ENCODE measurements around the gene TUT1.
A peak's percentile ranks its signal among the peaks of the same experiment; 100 is the strongest.

TUT1 gene

DNA sequence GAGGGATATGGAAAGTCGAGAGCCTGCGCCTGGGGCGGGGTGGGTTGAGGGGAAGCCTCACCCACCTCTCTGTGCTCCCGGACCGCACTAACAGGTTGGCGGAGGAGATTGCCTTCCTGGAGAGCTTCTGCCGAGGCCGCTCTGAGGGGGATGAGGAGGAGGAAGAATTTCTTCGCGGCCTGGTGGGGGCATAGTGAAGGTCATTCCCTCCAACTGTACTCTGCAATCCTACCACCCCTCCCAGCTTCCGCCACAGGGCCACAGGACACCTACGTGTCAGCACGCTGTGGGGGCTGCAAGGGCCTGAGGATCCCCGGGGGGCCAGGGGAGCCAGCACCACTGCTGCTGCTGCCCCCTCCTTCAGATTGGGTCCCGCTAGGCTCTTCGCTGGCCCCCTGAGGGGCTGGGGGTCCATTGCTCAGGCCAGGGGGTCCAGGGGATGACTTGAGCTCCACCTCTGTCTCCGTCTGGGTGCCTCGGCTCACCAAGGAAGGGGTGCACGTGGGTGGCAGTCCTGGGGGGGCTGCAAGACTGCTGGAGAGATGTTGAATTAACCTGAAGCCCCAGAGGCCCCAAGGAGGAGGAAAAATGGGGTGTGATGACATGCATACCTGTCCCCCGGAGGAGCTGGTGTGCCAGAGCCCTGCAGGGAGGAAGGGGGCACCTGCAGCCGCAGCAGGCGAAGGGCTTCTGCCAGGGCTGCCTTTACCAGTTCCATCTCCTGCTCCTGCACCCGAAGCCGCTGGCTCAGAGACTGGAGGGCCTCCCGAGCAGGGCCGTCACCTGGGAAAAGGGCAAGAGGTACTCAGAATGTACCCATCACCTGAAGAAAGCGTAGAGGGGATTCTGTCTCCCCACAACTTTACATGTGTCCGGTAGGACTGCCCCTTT is 19.7 kb upstream of the TUT1 start:
- Mint-ChIP-seq H3K4me3 (peak overlapping the region; percentile 99), H3K36me3 (peaks cover 4% of the 10 kb centered on the region), H3K27ac (peak overlapping the region; percentile 99), H3K27me3 (no peaks in the 10 kb centered on the region), H3K9me3 (ENCODE audit: low read depth) (no peaks in the 10 kb centered on the region), H3K4me1 (ENCODE audit: low read depth) (peaks cover 53% of the 10 kb centered on the region)

DNA sequence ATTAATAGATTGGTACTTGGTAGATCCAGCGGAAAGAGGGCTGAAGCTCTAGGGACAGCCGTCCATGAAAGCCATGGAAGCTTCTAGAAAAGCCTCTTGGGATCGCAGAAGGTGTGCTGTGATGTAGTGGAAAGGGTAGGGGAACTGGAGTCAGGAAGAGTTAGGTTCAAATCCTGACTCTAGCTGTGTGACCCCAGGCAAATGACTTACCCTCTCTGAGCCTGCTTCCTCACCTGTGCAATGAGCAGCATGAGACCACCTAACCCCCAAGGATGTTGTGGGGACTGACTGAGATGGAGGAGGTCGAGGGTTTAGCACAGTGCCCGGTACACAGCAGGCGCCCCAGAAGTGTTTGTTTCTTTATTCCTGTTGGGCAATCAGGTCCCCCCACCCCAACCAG is 19.1 kb upstream of the TUT1 start:
- peak overlapping the region; percentile 80 for H3K4me3 Mint-ChIP-seq
- H3K27me3 Mint-ChIP-seq, result no peaks in the 10 kb centered on the region
- peak overlapping the region; percentile 99 for H3K27ac Mint-ChIP-seq
- H3K9me3 Mint-ChIP-seq (ENCODE audit: low read depth), result no peaks in the 10 kb centered on the region
- H3K36me3 Mint-ChIP-seq, result peaks cover 4% of the 10 kb centered on the region
- H3K4me1 Mint-ChIP-seq (ENCODE audit: low read depth), result peaks cover 53% of the 10 kb centered on the region

GRCh38 chr11:62608776-62609175 is 17.5 kb upstream of the TUT1 start:
- H3K27me3 Mint-ChIP-seq, result no peaks in the 10 kb centered on the region
- peak overlapping the region; percentile 46 for H3K27ac Mint-ChIP-seq
- H3K36me3 Mint-ChIP-seq, result peaks cover 2% of the 10 kb centered on the region
- peaks cover 46% of the 10 kb centered on the region for H3K4me1 Mint-ChIP-seq (ENCODE audit: low read depth)
- peak overlapping the region; percentile 46 for H3K4me3 Mint-ChIP-seq
- no peaks in the 10 kb centered on the region for H3K9me3 Mint-ChIP-seq (ENCODE audit: low read depth)

- Mint-ChIP-seq H3K27ac (no peak overlapping the region), H3K4me1 (ENCODE audit: low read depth) (peaks cover 51% of the 10 kb centered on the region), H3K27me3 (no peaks in the 10 kb centered on the region), H3K36me3 (peaks cover 5% of the 10 kb centered on the region), H3K9me3 (ENCODE audit: low read depth) (no peaks in the 10 kb centered on the region), H3K4me3 (no peak overlapping the region)
Measured at GRCh38 chr11:62607714-62608113, 16.4 kb upstream of the TUT1 start.

- no peaks in the 10 kb centered on the region for H3K27me3 Mint-ChIP-seq
- peaks cover 50% of the 10 kb centered on the region for H3K4me1 Mint-ChIP-seq (ENCODE audit: low read depth)
- H3K4me3 Mint-ChIP-seq, result no peak overlapping the region
- no peak overlapping the region for H3K27ac Mint-ChIP-seq
- no peaks in the 10 kb centered on the region for H3K9me3 Mint-ChIP-seq (ENCODE audit: low read depth)
- peaks cover 9% of the 10 kb centered on the region for H3K36me3 Mint-ChIP-seq
Measured at GRCh38 chr11:62605902-62606301, 14.6 kb upstream of the TUT1 start.

DNA sequence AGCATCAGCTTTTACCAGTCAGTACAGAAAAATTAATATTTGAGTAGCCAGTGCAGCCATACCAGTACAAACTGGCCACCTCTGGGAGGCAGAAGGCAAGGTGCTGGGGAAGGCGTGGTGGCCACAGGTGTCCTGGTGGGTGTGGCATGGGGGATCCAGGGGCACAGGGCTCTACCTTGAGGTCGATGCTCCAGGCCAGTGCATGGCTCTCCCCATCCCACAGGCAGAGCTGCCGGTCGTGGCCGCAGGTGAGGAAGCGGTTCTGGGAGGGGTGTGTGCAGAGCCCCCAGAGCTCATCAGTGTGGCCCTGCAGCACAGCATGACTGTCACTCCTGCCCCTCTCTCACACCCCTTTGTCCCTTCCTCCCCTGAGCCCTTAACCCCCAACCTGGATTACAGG is 14.1 kb upstream of the TUT1 start:
- H3K27me3 Mint-ChIP-seq, result no peaks in the 10 kb centered on the region
- no peak overlapping the region for H3K4me3 Mint-ChIP-seq
- peaks cover 10% of the 10 kb centered on the region for H3K36me3 Mint-ChIP-seq
- H3K9me3 Mint-ChIP-seq (ENCODE audit: low read depth), result no peaks in the 10 kb centered on the region
- H3K4me1 Mint-ChIP-seq (ENCODE audit: low read depth), result peaks cover 49% of the 10 kb centered on the region
- no peak overlapping the region for H3K27ac Mint-ChIP-seq

- H3K9me3 Mint-ChIP-seq (ENCODE audit: low read depth), result no peaks in the 10 kb centered on the region
- peaks cover 19% of the 10 kb centered on the region for H3K36me3 Mint-ChIP-seq
- H3K4me3 Mint-ChIP-seq, result no peak overlapping the region
- H3K27me3 Mint-ChIP-seq, result no peaks in the 10 kb centered on the region
- H3K4me1 Mint-ChIP-seq (ENCODE audit: low read depth), result peaks cover 50% of the 10 kb centered on the region
- no peak overlapping the region for H3K27ac Mint-ChIP-seq
Measured at GRCh38 chr11:62604460-62605120, 13.3 kb upstream of the TUT1 start.

DNA sequence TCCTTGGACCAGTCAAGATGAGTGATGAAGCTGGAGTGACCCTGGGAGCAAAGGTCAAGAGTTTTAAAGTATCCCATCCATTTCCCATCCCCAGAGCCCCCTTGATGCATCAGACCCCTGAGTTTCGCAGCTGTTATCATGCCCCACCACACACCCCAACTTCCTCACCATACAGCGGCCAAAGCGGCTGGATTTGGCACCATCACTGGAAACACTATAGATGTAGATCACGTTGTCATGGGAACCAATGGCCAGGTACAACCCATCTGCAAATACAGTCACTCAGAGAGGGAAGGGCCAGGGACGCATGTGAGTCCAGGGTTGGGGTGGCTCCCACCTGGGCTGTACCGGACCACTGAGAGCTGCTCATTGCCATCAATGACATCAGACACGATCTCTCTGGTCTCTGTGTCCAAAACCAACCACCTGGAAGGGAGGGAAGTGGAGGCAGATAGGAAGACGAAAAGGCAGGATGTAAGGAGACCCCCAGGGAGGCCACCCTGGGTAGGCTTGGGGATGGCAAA is 12.5 kb upstream of the TUT1 start:
- Mint-ChIP-seq H3K27ac (peak overlapping the region; percentile 41), H3K4me1 (ENCODE audit: low read depth) (peaks cover 51% of the 10 kb centered on the region), H3K27me3 (no peaks in the 10 kb centered on the region), H3K4me3 (peak overlapping the region; percentile 66), H3K9me3 (ENCODE audit: low read depth) (no peaks in the 10 kb centered on the region), H3K36me3 (peaks cover 22% of the 10 kb centered on the region)

DNA sequence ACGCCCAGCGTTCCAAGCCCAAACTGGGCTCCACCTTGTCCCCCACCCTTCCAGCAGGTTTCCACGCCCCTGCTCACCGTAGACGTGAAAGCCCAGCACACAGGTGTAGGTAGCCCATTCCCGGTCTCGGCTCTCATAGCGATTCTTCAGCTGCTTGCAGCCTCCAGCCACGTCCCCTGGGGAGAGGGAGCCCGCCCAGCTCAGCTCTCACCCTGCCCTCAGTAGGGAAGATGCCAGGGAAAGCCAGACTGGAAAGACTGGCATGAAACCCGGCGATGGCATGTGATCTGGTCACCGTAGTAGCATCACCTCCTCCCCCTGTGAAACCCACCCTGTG is 11.7 kb upstream of the TUT1 start:
- Mint-ChIP-seq H3K9me3 (ENCODE audit: low read depth) (no peaks in the 10 kb centered on the region), H3K27ac (no peak overlapping the region), H3K27me3 (no peaks in the 10 kb centered on the region), H3K36me3 (peaks cover 23% of the 10 kb centered on the region), H3K4me3 (peak overlapping the region; percentile 66), H3K4me1 (ENCODE audit: low read depth) (peaks cover 54% of the 10 kb centered on the region)

DNA sequence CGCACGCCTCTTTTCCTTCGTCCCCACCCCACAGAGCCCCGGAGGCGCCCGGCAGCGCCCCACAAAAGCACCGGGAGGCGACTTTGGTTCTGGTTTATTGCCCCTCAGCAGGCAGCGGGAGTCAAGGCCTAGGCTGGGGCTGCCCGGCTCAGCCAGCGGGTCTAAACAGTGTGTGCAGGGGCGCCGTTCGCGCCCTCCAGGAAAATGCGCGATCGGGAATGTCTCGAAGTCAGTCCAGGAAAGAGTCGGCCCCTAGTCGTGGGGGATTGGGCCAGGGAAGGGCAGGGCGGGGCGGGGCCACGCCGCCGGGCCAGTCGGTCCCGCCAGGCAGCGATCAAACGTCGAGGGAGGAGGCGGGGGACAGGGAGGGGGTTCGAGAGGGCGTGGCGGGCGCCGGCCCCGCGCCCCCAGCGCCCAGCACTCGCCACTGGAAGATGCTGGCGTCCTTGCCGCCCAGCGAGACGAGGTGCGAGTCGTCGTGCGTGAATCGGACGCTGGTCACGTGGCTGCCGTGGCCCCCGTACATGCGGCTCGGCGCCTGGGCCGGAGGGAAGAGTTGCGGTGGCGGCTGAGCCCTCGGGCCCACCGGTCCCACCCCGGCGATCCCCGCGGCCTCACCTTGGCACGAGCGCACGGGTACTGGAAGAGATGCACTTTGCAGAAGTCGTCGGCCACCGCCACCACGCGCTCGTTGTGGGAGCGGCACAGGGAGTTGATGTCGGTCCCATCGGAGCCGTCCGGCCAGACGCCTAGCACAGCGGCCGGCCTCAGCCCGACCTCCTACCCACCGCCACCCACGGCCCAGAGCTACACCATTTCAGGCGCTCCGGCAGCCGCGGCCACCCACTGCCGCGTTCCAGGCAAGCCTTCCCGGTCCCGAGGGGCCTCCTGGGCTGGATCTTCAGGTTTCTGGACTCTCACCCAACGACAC is 11.1 kb upstream of the TUT1 start:
- Mint-ChIP-seq H3K27me3 (no peaks in the 10 kb centered on the region), H3K4me1 (ENCODE audit: low read depth) (peaks cover 53% of the 10 kb centered on the region), H3K36me3 (peaks cover 27% of the 10 kb centered on the region)

GRCh38 chr11:62601372-62602140 is 10.2 kb upstream of the TUT1 start, which contains the start of gene MTA2:
TSS of gene MTA2 (minus strand) at chr11:62601865. CDS start at chr11:62601450, 415 bp downstream.
- Mint-ChIP-seq H3K9me3 (ENCODE audit: low read depth) (no peaks in the 10 kb centered on the region), H3K36me3 (peaks cover 27% of the 10 kb centered on the region), H3K4me3 (peak within 1 kb of the TSS; percentile 93), H3K27ac (peak within 1 kb of the TSS; percentile 95), H3K4me1 (ENCODE audit: low read depth) (peaks cover 55% of the 10 kb centered on the region), H3K27me3 (no peaks in the 10 kb centered on the region)

More for the DNA sequence above, 11.1 kb upstream of the TUT1 start:
- peak overlapping the region; percentile 93 for H3K4me3 Mint-ChIP-seq
- H3K9me3 Mint-ChIP-seq (ENCODE audit: low read depth), result no peaks in the 10 kb centered on the region
- H3K27ac Mint-ChIP-seq, result peak overlapping the region; percentile 95

DNA sequence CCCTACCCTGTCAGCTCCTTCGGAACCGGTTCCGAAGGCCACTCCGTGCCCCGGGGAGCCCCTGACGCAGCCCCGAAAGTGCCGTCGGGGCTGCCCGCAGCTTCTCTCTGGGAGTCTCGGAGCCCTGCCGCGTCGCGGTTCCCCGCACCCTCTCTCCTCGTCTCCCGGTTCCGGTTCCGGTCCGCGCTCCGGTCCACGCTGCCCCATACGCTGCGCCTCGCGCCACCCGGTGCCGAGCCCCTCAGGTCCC is 9.7 kb upstream of the TUT1 start:
- H3K9me3 Mint-ChIP-seq (ENCODE audit: low read depth), result no peaks in the 10 kb centered on the region
- H3K4me1 Mint-ChIP-seq (ENCODE audit: low read depth), result peaks cover 53% of the 10 kb centered on the region
- peak overlapping the region; percentile 95 for H3K27ac Mint-ChIP-seq
- H3K36me3 Mint-ChIP-seq, result peaks cover 25% of the 10 kb centered on the region
- H3K27me3 Mint-ChIP-seq, result no peaks in the 10 kb centered on the region
- H3K4me3 Mint-ChIP-seq, result peak overlapping the region; percentile 93

- H3K9me3 Mint-ChIP-seq (ENCODE audit: low read depth), result no peaks in the 10 kb centered on the region
- peaks cover 53% of the 10 kb centered on the region for H3K4me1 Mint-ChIP-seq (ENCODE audit: low read depth)
- H3K27me3 Mint-ChIP-seq, result no peaks in the 10 kb centered on the region
- peak overlapping the region; percentile 95 for H3K27ac Mint-ChIP-seq
- peaks cover 25% of the 10 kb centered on the region for H3K36me3 Mint-ChIP-seq
- peak overlapping the region; percentile 93 for H3K4me3 Mint-ChIP-seq
Measured at GRCh38 chr11:62600367-62601121, 9.2 kb upstream of the TUT1 start.
